GM21786 (cell line): ENCODE data around the gene C5AR1.
"Not testable (repeated sequence)": the region's sequence is repeated elsewhere in the genome, so short reads cannot be mapped to it uniquely, and the experiment has no call there.

Experiments
- ATAC-seq: cut with Tn5 transposase; IDR thresholded peaks from one replicate; pipeline ENCODE4 v1.9.1; 2021; ENCODE audit not compliant: unreplicated experiment

C5AR1 gene

DNA sequence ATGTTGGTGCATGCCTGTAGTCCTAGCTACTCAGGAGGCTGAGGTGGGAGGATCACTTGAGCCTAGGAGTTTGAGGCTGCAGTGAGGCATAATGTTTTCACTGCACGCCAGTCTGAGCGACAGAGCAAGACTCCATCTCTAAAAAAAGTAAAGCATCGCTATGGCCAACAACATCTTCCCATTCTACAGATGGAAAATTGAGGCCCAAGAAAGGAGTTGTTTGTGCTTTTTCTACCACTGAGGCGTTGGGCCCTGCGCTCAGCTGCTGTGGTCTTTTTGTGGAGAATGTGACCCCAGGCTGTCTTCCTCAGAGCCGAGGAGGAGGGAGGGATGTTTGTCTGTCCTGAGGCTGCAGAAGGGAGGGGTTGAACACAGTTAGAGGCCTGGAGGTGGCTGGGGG is 21.8 kb downstream of the C5AR1 start:
- no peak for ATAC-seq

DNA sequence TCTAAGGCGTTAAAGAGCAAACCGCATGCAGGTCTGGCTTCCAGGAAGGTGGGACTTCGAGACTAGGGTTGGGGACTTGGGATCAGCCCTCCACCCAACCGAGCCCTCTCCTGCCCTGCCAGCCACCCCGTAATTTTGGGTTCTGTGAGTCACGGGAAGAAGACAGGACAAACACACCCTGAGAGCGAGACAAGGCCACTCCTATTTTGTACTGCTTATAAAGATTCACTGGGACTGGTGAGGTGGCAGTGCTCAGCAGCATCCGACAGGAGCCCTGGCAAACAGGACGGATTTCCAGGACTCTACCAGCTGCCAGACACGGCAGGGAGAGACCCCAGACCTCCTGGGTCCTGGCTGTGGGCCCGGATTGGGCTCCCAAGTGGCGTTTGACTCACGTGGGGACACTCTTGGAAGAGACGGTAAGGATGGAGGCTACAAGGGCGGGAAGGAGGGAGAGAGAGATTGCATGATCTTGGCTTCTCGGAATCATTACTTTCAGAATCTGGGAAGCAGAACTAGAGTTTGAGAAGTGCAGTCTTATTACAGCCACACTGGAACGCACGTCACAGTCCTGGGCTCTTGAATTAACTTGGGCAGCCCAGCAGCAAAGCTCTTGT is 22.4 kb downstream of the C5AR1 start, which contains the start of gene C5AR2:
Gene C5AR2, plus strand, starts transcription at position 245 of the 617 bp plus-strand sequence. CDS start 8,625 bp downstream, outside the sequence.
- no peak for ATAC-seq

DNA sequence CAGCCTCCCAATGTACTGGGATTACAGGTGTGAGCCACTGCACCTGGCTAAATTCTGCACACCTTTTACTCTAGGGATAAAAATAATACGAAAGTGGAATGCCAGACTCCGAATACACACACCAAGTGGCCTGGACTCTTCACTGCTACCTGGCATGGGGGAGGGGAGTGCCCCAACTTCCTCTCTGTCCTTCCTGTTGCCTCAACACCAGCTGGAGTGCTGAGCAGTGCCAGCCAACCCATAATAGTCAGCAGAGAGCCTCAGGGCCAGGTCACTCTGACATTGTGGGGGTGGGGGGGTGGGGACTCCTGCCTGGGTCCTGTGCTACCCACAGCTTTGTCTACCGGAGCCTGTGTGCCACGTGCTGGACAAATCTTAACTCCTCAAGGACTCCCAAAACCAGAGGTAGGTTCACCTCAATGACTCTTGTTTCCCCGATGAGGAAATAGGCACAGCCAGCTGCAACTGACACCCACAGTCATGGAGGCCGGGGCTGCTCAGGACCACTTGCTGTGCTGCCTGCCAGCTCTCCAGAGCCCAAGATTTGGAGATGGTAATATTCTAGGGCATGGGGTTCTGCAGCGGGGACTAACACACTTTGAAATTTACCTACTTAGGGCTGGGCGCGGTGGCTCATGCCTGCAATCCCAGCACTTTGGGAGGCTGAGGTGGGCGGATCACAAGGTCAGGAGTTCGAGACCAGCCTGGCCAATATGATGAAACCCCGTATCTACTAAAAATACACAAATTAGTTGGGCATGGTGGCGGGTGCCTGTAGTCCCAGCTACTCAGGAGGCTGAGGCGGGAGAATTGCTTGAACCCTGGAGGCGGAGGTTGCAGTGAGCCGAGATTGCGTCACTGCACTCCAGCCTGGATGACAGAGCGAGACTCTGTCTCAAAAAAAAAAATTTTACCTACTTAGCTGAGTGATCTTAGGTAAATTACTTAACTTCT is 27.4 kb downstream of the C5AR1 start:
- not testable (repeated sequence) for ATAC-seq

DNA sequence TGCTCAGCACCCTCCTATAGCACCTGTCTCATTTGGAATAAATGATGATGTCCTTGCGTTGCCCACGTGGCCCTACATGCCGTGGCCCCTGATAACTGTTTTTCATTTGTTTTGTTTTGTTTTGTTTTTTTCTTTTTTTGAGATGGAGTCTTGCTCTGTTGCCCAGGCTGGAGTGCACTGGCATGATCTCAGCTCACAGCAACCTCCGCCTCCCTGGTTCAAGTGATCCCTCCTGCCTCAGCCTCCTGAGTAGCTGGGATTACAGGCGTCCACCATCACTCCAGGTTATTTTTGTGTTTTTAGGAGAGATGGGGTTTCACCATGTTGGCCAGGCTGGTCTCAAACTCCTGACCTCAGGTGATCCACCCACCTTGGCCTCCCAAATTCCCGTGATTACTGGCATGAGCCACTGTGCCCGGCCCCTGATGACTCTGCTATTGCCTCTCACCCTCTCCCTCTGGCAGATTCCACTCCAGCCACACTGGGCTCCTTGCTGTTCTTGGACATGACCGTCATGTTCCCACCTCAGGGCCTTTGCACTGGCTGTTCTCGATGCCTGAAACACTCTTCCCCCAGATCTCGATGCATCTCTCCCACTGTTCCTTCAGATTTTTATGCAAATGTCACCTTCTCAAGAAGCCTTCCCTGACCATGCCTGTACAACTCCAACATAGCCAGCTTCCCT is 29.7 kb downstream of the C5AR1 start:
- no peak for ATAC-seq

GRCh38 chr19:47340477-47341208 is 31.0 kb downstream of the C5AR1 start:
- ATAC-seq, result no peak

GRCh38 chr19:47341734-47342133 is 32.1 kb downstream of the C5AR1 start:
- ATAC-seq, result no peak

DNA sequence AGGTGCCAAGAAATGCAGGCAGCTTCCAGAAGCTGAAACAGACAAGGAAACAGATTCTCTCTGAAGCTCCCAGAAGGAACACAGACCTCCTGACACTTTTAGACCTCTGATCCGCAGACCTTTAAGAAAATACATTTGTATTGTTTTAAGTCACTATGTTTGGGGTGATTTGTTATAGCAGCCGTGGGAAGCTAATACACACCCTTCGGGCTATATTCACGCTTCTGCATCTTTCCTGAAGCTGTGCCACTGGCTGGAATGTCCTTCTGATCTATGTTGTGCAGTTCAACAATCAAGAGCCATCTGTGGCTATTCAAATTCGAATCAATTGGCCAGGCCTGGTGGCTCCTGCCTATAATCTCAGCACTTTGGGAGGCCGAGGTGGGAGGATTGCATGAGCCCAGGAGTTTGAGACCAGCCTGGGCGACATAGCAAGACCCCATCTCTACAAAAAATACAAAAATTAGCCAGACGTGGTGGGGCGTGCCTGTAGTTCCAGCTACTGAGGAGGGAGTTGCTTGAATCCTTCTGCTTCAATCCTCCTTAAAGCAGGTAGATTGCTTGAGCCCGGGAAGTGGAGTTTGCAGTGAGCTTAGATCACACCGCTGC is 33.6 kb downstream of the C5AR1 start:
- no peak for ATAC-seq

DNA sequence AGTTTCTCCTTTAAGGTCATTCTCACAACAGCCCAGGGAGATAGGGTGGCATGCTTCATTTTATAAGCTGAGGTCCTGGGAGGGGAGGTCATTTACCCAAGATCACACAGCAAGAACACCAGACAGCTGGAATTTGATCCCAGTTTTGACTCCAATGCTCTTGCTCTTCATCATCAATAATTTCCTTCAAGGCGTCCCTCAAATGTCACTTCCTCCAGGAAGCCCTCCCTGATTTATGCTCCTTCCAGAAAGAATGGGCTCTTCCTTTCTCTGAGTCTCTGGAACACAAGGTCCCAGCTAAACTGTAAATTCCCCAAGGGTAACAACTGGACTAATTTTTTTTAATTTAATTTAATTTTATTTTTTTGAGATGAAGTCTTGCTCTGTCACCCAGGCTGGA is 34.8 kb downstream of the C5AR1 start:
- ATAC-seq, result no peak

DNA sequence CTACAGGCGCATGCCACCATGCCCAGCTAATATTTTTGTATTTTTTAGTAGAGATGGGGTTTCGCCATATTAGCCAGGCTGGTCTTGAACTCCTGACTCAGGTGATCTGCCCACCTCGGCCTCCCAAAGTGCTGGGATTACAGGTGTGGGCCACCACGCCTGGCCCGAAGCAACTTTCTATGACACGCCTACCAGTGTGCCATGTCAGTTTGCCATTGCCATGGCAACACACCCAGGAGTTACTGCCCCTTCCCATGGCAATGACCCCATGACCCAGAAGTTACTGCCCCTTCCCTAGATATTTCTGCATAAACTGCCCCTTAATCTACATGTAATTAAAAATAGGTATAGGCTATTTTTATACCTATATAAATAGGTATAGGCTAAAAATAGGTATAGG is 36.4 kb downstream of the C5AR1 start:
- ATAC-seq, result not testable (repeated sequence)

DNA sequence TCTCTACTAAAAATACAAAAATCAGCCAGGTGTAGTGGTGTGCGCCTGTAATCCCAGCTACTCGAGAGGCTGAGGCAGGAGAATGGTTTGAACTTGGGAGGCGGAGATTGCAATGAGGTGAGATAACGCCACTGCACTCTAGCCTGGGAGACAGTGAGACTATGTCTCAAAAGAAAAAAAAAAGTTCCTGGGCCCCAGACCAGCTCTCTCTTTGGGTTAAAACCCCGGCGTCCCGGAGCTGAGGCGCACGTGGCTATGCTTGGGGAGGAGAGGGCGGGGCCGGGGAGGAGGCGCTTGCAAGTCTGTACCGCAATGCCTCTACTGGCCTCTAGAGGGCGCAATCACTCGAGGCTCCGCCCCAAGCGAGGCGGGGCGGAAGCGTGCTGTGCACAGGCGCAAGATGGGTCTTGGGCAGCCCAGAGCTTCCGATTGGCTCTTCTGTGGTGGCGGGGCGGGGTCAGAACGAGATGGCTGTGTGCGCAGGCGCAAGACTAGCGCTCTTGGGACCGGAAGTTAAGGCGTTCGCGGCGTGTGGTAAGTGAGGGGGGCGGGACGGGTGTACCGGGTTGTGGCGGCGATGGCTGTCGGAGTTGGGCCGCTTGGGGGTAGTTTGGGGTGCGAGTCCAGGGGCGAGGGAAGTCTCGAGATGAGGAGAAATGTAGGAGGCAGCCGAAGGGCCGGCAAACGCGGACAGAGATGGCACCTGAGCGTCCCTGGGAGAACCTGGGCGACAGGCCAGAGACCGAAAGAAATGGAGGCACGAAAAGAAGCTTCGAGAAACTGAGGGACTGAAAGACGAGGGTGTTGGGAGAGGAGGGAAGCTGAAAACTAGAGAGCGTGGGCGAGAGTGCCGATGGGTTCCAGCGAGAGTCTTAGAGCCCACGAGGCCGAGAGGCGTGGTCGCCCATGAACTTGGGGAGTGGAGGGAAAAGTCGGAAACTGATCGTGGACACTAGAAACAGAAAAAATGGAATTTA is 39.4 kb downstream of the C5AR1 start, which contains the start of gene DHX34:
Gene DHX34, plus strand, starts transcription at position 497 of the 977 bp plus-strand sequence. CDS start 3,716 bp downstream, outside the sequence.
- ATAC-seq, result peak; percentile 89

DNA sequence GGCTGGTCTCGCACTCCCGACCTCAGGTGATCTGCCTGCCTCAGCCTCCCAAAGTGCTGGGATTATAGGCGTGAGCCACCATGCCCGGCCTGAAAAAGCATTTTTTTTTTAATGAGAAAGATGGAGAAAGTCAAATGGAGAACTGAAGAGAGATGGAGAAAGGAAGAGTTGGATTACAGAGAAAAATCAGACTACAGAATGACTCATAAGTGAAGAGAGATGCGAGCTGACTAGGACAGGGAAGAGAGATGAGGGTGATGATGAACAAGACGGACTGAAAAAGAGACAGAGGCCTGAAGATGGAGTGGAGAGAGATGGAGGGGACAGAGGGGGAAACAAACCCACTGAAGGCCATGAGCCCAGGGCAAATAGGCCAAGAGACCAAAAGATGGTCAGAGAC is 41.0 kb downstream of the C5AR1 start:
- no peak for ATAC-seq

DNA sequence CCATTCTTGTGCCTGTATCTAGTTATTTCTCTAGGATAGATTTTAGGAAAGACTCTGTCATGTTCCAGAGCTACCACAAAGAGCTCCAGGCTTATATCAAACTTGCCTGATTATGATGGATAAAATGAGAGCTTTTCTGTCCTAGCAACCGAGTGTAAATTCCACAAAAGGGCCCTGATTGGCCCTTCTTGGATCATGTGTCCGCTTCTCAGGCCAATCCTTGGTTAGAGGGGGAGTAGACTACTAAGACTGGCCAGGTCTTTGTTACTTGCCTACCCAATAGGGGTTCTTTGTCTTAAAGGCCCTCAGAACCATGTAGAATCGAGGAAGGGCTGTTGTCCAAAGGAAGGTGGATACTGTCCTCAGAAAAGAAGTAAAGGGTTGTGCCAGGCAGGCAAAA is 41.9 kb downstream of the C5AR1 start:
- no peak for ATAC-seq

GRCh38 chr19:47352095-47352494 is 42.4 kb downstream of the C5AR1 start:
- ATAC-seq, result no peak

- no peak for ATAC-seq
Observed at GRCh38 chr19:47353307-47353712, 43.6 kb downstream of the C5AR1 start.

GRCh38 chr19:47356900-47357299 is 47.2 kb downstream of the C5AR1 start:
- no peak for ATAC-seq

- no peak for ATAC-seq
Observed at GRCh38 chr19:47357788-47358680, 48.4 kb downstream of the C5AR1 start.

- no peak for ATAC-seq
Observed at GRCh38 chr19:47358936-47359335, 49.3 kb downstream of the C5AR1 start.

GRCh38 chr19:47362321-47362720 is 52.7 kb downstream of the C5AR1 start:
- no peak for ATAC-seq
